ENCODE measurements around the gene CDH23. TPM values are rescaled to one million over a fixed set of nuclear protein-coding genes. Genes with fewer than 3 reads are reported as not detected.

Gene CDH23
- total and polyA plus RNA-seq, 2 experiments from 2014 or later, result 0.30 to 1.5 TPM

GRCh38 chr10:71513936-71514335 is 117.2 kb downstream of the CDH23 start:
- 85% methylated on average over 1 of the region's 1 CpG for WGBS (ENCODE audit: low lambda C conversion rate, missing lambda C conversion rate)
- no peaks in the 10 kb centered on the region for H3K27me3 ChIP-seq
- no peaks in the 10 kb centered on the region for H3K36me3 ChIP-seq (replicated peaks; ENCODE audit: insufficient read depth, low read depth)
- no peaks in the 10 kb centered on the region for H3K79me2 ChIP-seq
- no peak overlapping the region for H3K4me3 ChIP-seq
- H3K27ac ChIP-seq, result no peak overlapping the region
- H3K4me2 ChIP-seq, result no peak overlapping the region
- peaks cover 16% of the 10 kb centered on the region for H3K4me1 ChIP-seq (ENCODE audit: insufficient read depth)
- TF ChIP-seq EZH2 (IDR thresholded peaks at IDR 0.05; ENCODE audit: borderline replicate concordance) (no peak), CTCF (IDR thresholded peaks at IDR 0.05; ENCODE audit: poor library complexity) (no peak), EZH2phosphoT487 (IDR thresholded peaks at IDR 0.05; ENCODE audit: low read depth, severe bottlenecking, unreplicated experiment) (no peak)
- no peaks in the 10 kb centered on the region for H4K20me1 ChIP-seq (ENCODE audit: insufficient read depth, poor library complexity, severe bottlenecking)
- no peaks in the 10 kb centered on the region for H3K9me3 ChIP-seq (ENCODE audit: low read depth)
- DNase-seq (ENCODE audit: low spot score), result no peak
- H2AFZ ChIP-seq, result no peak overlapping the region
- no peaks in the 10 kb centered on the region for H3K9me2 ChIP-seq (replicated peaks; ENCODE audit: insufficient read depth)

DNA sequence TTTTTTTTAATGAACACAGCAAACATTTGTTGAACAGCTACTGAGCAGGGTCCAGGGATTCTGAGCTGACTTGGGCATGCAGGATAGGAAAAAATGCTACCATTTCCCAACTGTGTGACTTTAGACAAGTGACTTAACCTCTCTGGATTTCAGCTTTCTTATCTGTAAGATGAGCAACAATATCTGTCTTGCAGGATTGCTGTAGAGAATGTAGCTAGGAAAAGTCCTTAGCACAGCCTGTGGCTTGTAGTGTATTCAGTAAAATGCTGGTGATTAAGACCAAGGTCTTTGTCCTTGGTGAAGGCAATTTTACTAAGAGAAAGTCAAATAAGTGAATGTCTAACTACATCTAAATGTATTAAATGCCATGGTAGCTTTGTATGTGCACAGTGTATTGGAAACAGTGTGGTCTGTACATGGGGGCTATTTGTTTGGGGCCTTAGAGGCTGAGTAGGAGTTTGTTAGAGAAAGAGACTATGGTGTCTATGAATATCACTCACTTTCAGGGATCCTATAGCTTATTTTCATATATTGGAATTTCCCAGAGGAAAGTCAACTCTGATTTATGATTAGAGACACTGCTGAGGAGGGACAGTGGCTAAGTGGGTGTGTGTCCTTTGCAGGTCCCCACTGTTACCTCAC is 118.9 kb downstream of the CDH23 start:
- no peaks in the 10 kb centered on the region for H3K9me2 ChIP-seq (replicated peaks; ENCODE audit: insufficient read depth)
- H4K20me1 ChIP-seq (ENCODE audit: insufficient read depth, poor library complexity, severe bottlenecking), result no peaks in the 10 kb centered on the region
- H3K27ac ChIP-seq, result no peak overlapping the region
- no peak for DNase-seq (ENCODE audit: low spot score)
- no peaks in the 10 kb centered on the region for H3K36me3 ChIP-seq (replicated peaks; ENCODE audit: insufficient read depth, low read depth)
- no peaks in the 10 kb centered on the region for H3K9me3 ChIP-seq (ENCODE audit: low read depth)
- H3K4me1 ChIP-seq (ENCODE audit: insufficient read depth), result peaks cover 16% of the 10 kb centered on the region
- H3K4me2 ChIP-seq, result no peak overlapping the region
- TF ChIP-seq CTCF (IDR thresholded peaks at IDR 0.05; ENCODE audit: poor library complexity) (no peak), EZH2 (IDR thresholded peaks at IDR 0.05; ENCODE audit: borderline replicate concordance) (no peak), EZH2phosphoT487 (IDR thresholded peaks at IDR 0.05; ENCODE audit: low read depth, severe bottlenecking, unreplicated experiment) (no peak)
- no peaks in the 10 kb centered on the region for H3K27me3 ChIP-seq
- H3K79me2 ChIP-seq, result no peaks in the 10 kb centered on the region
- H2AFZ ChIP-seq, result no peak overlapping the region
- no peak overlapping the region for H3K4me3 ChIP-seq

DNA sequence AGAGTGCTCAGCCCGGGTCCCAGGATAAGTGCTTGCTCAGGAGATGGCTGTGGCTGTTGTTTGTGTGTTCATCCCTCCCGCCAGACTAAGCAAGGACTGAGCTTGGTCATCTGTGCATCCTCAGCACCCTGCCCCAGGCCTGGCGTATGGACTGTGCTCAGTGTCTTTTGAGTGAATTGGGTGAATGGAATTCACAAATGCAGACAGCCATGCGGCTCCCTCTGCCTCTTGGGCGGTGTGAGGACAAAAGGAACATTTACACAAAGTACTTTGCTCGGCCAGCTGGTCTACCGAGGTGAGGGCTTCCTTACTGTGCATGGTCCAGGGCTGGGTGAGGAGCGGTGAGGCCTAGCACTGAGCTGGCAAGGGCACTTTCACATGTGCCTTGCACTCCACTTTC is 120.2 kb downstream of the CDH23 start:
- TF ChIP-seq EZH2phosphoT487 (IDR thresholded peaks at IDR 0.05; ENCODE audit: low read depth, severe bottlenecking, unreplicated experiment) (no peak), CTCF (IDR thresholded peaks at IDR 0.05; ENCODE audit: poor library complexity) (no peak), EZH2 (IDR thresholded peaks at IDR 0.05; ENCODE audit: borderline replicate concordance) (no peak)
- Histone ChIP-seq H3K4me2 (no peak overlapping the region), H3K27ac (no peak overlapping the region), H3K4me1 (ENCODE audit: insufficient read depth) (peaks cover 16% of the 10 kb centered on the region), H3K9me2 (replicated peaks; ENCODE audit: insufficient read depth) (no peaks in the 10 kb centered on the region), H3K27me3 (no peaks in the 10 kb centered on the region), H2AFZ (no peak overlapping the region), H4K20me1 (ENCODE audit: insufficient read depth, poor library complexity, severe bottlenecking) (no peaks in the 10 kb centered on the region), H3K36me3 (replicated peaks; ENCODE audit: insufficient read depth, low read depth) (no peaks in the 10 kb centered on the region), H3K79me2 (no peaks in the 10 kb centered on the region), H3K9me3 (ENCODE audit: low read depth) (no peaks in the 10 kb centered on the region), H3K4me3 (no peak overlapping the region)
- no peak for DNase-seq (ENCODE audit: low spot score)
- 72% methylated on average over 8 of the region's 8 CpGs for whole genome bisulfite sequencing (ENCODE audit: low lambda C conversion rate, missing lambda C conversion rate)
